Tibial nerve (tissue), 4 donors: ENCODE data around the gene CSF1. TPM values are rescaled to one million over a fixed set of nuclear protein-coding genes. Genes with fewer than 3 reads are reported as not detected.

Experiments used
- DNase-seq, 2 donors: peaks; one replicate each; pipeline ENCODE4 v3.0.0-alpha.2; 2019; ENCODE audit warnings: low spot score in 2 of 2
- H3K27ac ChIP-seq, 4 donors: fragments of 200-600 bp; sonication (generic) in 3 of 4; one replicate each; pipeline ENCODE4 v1.5.1; 2017 to 2019; ENCODE audit warnings: mild to moderate bottlenecking in 1 of 4
- H3K27me3 ChIP-seq, 2 donors: fragments of 200-600 bp; sonication (generic) in 1 of 2; one replicate each; pipeline versions ENCODE4 v1.5.1 to v1.6.0; 2017 to 2019
- H3K36me3 ChIP-seq, 3 donors: fragments of 200-600 bp; sonication (generic); one replicate each; pipeline ENCODE4 v1.5.1; 2018 to 2019
- H3K4me1 ChIP-seq, 4 donors: fragments of 200-600 bp; sonication (generic) in 3 of 4; one replicate each; pipeline ENCODE4 v1.5.1; 2017 to 2019
- H3K4me3 ChIP-seq, 4 donors: fragments of 200-600 bp; sonication (generic) in 3 of 4; one replicate each; pipeline ENCODE4 v1.5.1; 2017 to 2019; ENCODE audit warnings: mild to moderate bottlenecking in 1 of 4, moderate library complexity in 1 of 4
- H3K9me3 ChIP-seq, 4 donors: fragments of 200-600 bp; sonication (generic) in 3 of 4; one replicate each; pipeline ENCODE4 v1.5.1; 2017 to 2019
- CTCF ChIP-seq, 5 experiments: fragments of 200-600 bp in 3 of 5; fragments of 450-650 bp in 2 of 5; sonication (generic) in 3 of 5; IDR thresholded peaks; one replicate each; pipeline ENCODE4 v1.5.1; 2016 to 2019; ENCODE audit warnings: antibody characterized with exemption in 5 of 5, mild to moderate bottlenecking in 3 of 5, moderate library complexity in 2 of 5
- EP300 ChIP-seq, 2 donors: sonication (generic); formaldehyde crosslinking; IDR thresholded peaks; one replicate each; pipeline ENCODE4 v1.6.1; 2017; ENCODE audit warnings: antibody characterized with exemption in 2 of 2, mild to moderate bottlenecking in 1 of 2
- POLR2A ChIP-seq, 2 donors: fragments of 450-650 bp; IDR thresholded peaks; one replicate each; pipeline ENCODE4 v1.6.1; 2017; ENCODE audit warnings: antibody characterized with exemption in 2 of 2, mild to moderate bottlenecking in 2 of 2, moderate library complexity in 2 of 2
- WGBS, 2 donors: methylation state at CpG; one replicate each; pipeline ENCODE4 v1.1.5; 2018; 5-methylcytosine and 5-hydroxymethylcytosine counted together
- total RNA-seq, 4 donors: library from RNA; depleted of rRNA; stranded (reverse); fragments of >200 nt; gene quantifications; one replicate each; pipeline ENCODE4 v1.1.0, GENCODE V29; 2016

CSF1 gene
- total RNA-seq, 4 donors from 2014 or later, result 66.8 to 124 (median 90.8) TPM

DNA sequence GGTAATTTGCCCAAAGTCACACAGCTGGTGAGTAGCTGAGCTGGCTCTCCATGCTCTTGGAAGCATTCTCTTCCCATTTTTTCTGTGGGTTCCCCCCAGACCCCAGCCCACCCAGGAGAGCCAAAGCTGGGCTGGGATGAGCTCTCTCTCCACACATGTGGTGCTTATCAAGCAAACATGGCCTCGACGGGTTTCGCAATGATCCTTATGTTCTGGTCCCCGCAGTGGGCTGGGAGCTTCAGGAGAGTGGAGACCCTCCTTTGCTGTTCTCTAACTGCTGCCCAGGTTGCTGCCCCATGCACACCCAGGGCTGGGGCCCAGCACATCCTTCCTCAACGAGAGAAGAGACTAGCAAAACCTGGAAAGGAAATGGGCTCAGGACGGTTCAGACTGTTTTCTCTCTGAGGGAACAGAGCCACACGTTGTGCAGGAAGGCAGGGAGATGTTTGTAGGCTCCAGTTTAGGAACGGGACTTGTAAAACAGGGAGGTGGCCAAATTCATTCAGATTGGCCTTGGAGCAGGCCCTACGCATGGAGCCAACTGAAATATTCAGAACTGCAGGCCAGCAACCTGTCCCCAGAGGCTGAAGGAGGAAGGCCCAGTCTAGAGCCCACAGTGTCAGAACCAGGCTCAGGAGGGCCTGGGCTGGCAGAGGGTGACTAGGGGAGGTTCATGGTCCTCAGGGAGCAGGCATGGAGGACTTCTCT, 27.2 kb upstream of the CSF1 start:
- TF ChIP-seq EP300 (IDR thresholded peaks at IDR 0.05), result peak in 1 of 2 donors; percentile 28
- no peak for TF ChIP-seq CTCF (IDR thresholded peaks at IDR 0.05)
- no peak for TF ChIP-seq POLR2A (IDR thresholded peaks at IDR 0.05)
- no peaks in the 10 kb centered on the region for H3K9me3 ChIP-seq

GRCh38 chr1:109884242-109884891, 26.3 kb upstream of the CSF1 start:
- Histone ChIP-seq H3K27ac (peak overlapping the region in 1 of 4 donors; percentile 75), H3K4me1 (peaks cover 0 to 43% (median 13%) of the 10 kb centered on the region in 4 donors), H3K4me3 (no peak overlapping the region), H3K9me3 (no peaks in the 10 kb centered on the region), H3K36me3 (no peaks in the 10 kb centered on the region), H3K27me3 (no peaks in the 10 kb centered on the region)
- WGBS, 2 donors, result 78% methylated on average over 8 of the region's 8 CpGs
- no peak for DNase-seq
- TF ChIP-seq EP300 (IDR thresholded peaks at IDR 0.05) (peak in 1 of 2 donors; percentile 18), POLR2A (IDR thresholded peaks at IDR 0.05) (no peak)

More for the DNA sequence above, 27.2 kb upstream of the CSF1 start:
- Histone ChIP-seq H3K4me3 (no peak overlapping the region), H3K4me1 (peaks cover 0 to 53% (median 14%) of the 10 kb centered on the region in 4 donors), H3K36me3 (no peaks in the 10 kb centered on the region), H3K27me3 (no peaks in the 10 kb centered on the region), H3K27ac (peak overlapping the region in 3 of 4 donors; percentile 13 to 75 (median 52))
- WGBS, 2 donors, result 54 to 63% methylated on average over 9 of the region's 9 CpGs
- DNase-seq, result peak; percentile 41 to 50

DNA sequence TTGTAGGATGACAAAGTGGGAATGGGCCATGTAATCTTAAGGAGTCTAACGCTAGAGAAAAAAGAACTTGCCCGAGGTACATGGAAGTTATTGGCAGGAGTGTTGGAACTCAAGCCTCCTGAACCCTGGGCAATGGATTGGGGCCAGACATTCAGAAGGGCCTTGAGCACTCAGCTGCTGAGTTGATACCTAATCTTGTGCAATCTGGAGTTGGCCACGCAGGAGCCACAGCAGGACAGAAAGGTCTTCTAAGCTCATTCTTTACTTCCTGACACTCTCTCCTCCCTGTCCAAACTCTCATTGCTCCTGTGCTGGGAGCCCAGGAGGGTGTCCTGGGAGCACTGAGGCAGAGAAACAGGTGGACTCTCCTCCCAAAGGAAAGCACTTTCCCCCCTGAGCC, 25.1 kb upstream of the CSF1 start:
- no peak for DNase-seq
- H3K4me3 ChIP-seq, result no peak overlapping the region
- H3K4me1 ChIP-seq, result peaks cover 0 to 41% (median 13%) of the 10 kb centered on the region in 4 donors
- TF ChIP-seq POLR2A (IDR thresholded peaks at IDR 0.05) (no peak), EP300 (IDR thresholded peaks at IDR 0.05) (no peak), CTCF (IDR thresholded peaks at IDR 0.05) (no peak)
- no peaks in the 10 kb centered on the region for H3K36me3 ChIP-seq
- no peaks in the 10 kb centered on the region for H3K9me3 ChIP-seq
- 76 to 90% methylated on average over 3 of the region's 3 CpGs for WGBS, 2 donors
- H3K27ac ChIP-seq, result no peak overlapping the region
- H3K27me3 ChIP-seq, result no peaks in the 10 kb centered on the region

DNA sequence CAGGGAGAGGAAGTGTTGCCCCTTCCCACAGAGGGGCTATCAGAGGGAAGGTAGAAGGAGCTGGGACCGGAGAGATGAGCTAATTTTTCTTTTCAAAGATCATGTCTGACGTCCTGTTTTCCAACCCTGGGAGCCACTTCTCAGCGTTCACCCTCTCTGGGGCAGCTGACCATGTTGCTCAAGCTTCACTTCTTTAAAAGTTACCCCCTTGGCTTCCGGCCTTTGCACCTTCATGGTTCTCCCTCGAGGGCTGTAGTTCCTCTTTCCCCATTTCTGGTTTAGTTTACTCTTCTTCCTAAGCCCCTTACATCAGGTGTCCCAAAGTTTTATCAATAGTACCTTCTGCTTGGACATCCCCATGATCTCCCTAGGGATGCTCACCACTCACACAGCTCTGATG, 23.8 kb upstream of the CSF1 start:
- no peak overlapping the region for H3K4me3 ChIP-seq
- TF ChIP-seq CTCF (IDR thresholded peaks at IDR 0.05) (no peak), POLR2A (IDR thresholded peaks at IDR 0.05) (no peak), EP300 (IDR thresholded peaks at IDR 0.05) (no peak)
- H3K27me3 ChIP-seq, result no peaks in the 10 kb centered on the region
- no peak overlapping the region for H3K27ac ChIP-seq
- 81 to 85% methylated on average over 5 of the region's 5 CpGs for WGBS, 2 donors
- H3K4me1 ChIP-seq, result peaks cover 0 to 33% (median 12%) of the 10 kb centered on the region in 4 donors
- H3K36me3 ChIP-seq, result no peaks in the 10 kb centered on the region
- no peaks in the 10 kb centered on the region for H3K9me3 ChIP-seq
- DNase-seq, result no peak

DNA sequence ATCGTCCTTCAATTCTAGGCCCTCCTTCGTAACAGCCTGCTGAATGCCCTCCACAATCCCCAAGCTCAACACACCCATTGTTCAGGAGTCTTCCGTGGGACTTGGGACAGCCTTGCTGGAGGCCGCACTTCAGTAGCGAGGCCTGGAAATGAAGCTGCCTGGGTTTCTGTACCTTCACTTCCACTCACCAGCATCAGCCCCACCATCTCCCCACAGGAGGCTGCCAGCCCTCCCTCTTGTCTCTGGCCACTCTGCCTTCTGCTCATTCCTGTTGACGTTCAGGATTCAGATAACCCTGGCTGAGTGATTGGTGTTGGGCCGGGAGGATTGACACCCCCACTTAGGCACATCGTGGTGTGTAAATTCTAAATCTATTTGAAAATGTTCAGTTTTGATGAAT, 23.4 kb upstream of the CSF1 start:
- TF ChIP-seq EP300 (IDR thresholded peaks at IDR 0.05) (no peak), CTCF (IDR thresholded peaks at IDR 0.05) (no peak), POLR2A (IDR thresholded peaks at IDR 0.05) (no peak)
- H3K27ac ChIP-seq, result no peak overlapping the region
- H3K36me3 ChIP-seq, result no peaks in the 10 kb centered on the region
- H3K27me3 ChIP-seq, result no peaks in the 10 kb centered on the region
- WGBS, 2 donors, result 76 to 78% methylated on average over 8 of the region's 8 CpGs
- H3K9me3 ChIP-seq, result no peaks in the 10 kb centered on the region
- H3K4me3 ChIP-seq, result no peak overlapping the region
- no peak for DNase-seq
- H3K4me1 ChIP-seq, result peaks cover 0 to 32% (median 11%) of the 10 kb centered on the region in 4 donors
